NCI-H187 treated with DMSO at 0.1 percent for 48 hours (cell line): Measurements from ENCODE around the gene LRGUK.
"Not testable (repeated sequence)": the region's sequence is repeated elsewhere in the genome, so short reads cannot be mapped to it uniquely, and the experiment has no call there.

Source experiments
- DNase-seq: peaks from one replicate; lab custom pipeline; 2025; lab: John Stamatoyannopoulos, UW

The LRGUK gene

DNA sequence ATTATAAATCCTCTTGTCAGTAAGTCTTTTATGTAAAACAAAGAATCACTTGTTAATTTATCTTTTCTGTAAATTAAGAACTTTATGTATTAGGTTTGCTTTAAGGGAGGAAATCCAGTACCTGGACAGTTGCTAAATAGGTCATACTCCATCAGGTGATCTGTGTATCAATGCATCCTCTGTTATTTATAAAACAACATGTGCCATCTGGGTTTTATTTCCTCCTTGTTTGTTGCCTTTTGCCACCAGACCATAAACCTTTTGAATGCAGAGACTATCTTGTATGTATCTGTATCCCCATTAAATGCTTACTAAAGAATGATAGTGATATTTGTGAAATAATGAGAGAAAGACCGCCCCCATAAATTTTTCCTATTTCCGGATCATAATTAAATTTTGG is 119.6 kb downstream of the LRGUK start:
- DNase-seq, result no peak

DNA sequence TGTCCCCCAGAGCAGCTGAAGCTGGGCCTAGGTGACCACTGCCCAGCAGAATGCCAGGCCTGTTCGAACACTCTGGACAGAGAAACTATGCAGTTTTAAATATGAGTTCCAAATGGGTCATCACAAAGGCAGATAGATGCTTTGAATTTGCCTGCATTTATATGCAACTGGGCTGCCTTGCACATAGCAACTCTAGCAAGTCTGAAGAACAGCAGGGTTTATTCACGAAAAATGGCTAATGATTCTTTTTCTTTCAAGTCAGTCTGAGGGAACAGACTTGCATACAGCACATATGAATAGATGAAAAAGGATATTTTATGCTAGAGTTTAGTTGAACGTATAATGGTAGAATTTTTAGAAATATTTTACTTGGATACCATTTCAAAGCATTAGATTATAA is 121.1 kb downstream of the LRGUK start:
- DNase-seq, result no peak

DNA sequence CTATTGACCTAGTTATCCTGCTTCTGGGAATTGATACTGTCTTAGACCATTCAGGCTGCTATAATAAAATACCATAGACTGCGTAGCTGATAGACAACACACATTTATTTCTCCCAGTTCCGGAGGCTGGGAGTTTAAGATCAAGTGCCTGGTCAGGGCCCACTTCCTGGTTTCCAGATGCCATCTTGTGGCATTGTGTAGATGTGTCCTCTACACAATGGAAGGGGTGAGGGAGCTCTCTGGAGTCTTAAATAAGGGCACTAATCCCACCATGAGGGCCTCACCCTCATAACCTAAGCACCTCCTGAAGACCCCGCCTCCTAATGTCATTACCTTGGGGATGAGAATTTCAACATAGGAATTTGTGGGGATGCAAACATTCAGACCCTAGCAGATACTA is 127.2 kb downstream of the LRGUK start:
- DNase-seq, result no peak

GRCh38 chr7:134255814-134256213 is 128.7 kb downstream of the LRGUK start:
- no peak for DNase-seq

GRCh38 chr7:134262322-134262721 is 135.2 kb downstream of the LRGUK start:
- DNase-seq, result no peak

GRCh38 chr7:134276951-134277350 is 149.8 kb downstream of the LRGUK start:
- no peak for DNase-seq

GRCh38 chr7:134278502-134279153 is 151.5 kb downstream of the LRGUK start:
- DNase-seq, result no peak

DNA sequence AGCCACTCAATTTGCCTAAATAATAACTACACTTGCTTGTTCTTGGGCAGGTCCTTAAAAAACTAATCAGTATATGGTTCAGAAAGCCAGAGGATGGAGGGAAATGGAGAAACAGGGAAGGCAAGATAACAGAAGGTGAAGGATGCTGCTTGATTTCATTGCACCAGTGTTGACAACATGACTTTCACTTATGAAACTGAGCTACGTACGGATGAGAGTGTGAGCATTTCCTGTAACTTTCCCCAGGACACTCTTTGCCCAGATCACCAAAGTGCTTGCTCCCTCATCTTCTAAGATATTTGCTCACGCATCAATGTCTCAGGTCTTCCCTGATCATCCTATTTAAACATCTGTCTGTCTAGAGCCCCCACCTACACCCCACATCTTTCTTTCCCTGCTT is 152.2 kb downstream of the LRGUK start:
- no peak for DNase-seq

- DNase-seq, result no peak
Measured at GRCh38 chr7:134279898-134280297, 152.8 kb downstream of the LRGUK start.

- DNase-seq, result no peak
Measured at GRCh38 chr7:134280508-134280907, 153.4 kb downstream of the LRGUK start.

- no peak for DNase-seq
Measured at GRCh38 chr7:134284011-134284410, 156.9 kb downstream of the LRGUK start.

GRCh38 chr7:134284952-134285351 is 157.8 kb downstream of the LRGUK start:
- DNase-seq, result no peak

GRCh38 chr7:134287916-134288659 is 160.9 kb downstream of the LRGUK start:
- DNase-seq, result no peak

DNA sequence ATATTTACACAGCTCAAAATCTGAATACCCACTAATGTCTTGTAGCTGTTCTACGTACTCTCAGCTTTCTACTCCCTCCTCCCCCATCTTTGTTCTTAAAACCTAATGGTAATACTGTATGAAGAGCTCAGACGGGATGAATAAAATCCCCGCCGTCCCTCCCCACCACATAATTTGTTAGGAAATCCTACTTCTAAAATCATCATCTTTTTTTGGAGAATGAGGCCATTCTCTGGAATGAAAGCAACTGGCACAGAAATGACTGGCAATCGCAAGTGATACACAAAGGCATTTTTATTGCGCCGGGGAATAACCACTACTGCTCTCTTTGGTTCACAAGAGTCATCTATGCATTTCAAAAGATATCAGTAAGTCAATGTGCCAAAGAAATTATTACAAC is 162.3 kb downstream of the LRGUK start:
- no peak for DNase-seq

- no peak for DNase-seq
Measured at GRCh38 chr7:134289841-134290240, 162.7 kb downstream of the LRGUK start.

DNA sequence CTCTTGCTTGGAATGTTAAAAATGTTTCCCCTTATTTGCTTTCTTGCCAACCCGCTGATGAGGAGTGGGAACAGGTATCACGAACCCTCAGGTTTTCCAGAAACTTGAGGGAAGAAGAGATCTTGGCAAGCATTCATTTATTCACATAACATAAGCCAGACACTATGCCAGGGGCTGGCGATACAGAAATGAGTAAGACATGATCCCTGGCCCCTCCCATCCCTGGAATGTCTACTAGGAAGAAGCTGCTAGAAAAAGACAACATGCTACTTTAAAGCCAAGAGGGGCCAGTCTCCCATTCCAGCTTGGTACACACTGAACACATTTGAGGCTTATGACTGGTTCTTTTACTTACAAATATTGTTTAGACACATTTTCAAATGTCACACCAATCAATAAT is 163.1 kb downstream of the LRGUK start:
- DNase-seq, result no peak

- no peak for DNase-seq
Measured at GRCh38 chr7:134293002-134293740, 166.0 kb downstream of the LRGUK start.

GRCh38 chr7:134295982-134296381 is 168.8 kb downstream of the LRGUK start:
- DNase-seq, result not testable (repeated sequence)

DNA sequence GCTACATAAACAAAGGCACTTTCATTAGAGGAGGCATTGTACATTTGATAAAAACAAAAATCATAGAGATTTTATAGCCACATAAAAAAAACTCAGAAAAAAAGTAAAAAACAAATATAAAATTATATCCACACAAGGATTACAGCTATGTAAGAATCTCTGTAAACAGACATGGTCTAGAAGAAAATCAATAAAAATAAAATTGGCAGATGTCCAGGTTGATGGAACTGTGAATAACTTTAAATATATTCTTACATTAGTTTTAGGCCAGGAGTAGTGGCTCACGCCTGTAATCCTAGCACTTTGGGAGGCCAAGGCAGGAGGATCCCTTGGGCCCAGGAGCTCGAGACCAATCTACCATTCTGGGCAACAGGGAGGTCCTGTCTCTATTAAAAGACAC is 170.3 kb downstream of the LRGUK start:
- no peak for DNase-seq

DNA sequence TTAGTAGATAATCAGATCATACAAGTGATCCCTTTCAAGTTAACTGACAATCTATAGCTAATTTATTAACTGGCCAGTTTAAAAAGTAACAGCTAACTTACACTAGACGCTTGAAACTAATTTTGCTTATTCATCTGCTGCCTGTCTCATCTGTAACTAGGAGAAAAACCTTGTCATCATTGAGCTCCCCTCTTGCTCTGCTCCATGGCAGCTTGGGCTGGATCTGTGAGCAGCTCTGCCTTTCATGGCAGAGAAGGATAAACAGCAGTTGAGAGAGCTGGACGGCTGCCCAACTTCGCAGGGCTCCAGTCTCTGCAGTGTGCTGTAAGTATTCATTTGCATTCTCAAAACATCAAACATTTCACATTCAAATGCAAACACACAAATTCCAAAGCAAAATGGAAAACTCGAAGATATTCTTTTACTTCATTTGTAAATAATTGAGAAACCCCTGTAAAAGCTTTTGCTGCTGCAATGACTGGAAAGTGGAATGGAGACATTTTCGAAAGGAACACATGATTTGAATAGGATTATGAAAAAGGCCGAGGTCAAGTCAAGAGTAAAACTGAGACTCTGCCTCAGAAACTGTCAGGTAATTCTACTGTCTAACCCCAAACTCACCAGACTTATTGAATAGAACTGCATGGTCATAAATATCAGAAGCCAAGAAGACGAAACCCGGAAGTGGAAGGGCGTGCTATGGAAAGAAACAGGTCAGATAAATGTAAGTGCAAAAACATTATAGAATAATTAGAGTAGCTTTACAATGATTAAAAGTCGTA is 172.0 kb downstream of the LRGUK start:
- DNase-seq, result no peak

GRCh38 chr7:134300988-134301387 is 173.8 kb downstream of the LRGUK start:
- DNase-seq, result no peak

DNA sequence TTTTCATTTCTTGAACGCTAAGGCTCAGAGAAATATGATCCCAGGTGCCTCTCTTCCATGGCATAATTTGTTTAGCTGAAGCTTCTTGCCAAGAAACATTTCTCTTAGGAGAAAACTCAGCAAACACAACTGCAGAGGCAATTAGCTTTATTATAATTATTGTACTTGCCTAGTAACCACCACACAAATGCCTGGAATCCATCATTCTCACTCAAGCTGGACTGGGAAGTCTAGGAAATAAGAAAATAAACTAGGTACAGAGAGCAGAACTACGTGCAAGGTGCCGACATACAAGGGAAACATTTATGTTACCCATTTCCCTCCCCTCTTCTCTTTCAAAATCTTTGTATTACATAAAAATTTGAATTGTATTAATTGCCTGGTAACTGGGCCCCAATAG is 174.5 kb downstream of the LRGUK start:
- DNase-seq, result no peak
